Activated CD8-positive, alpha-beta memory T cell treated with anti-CD3 and anti-CD28 coated beads for 36 hours (primary cell): Measurements from ENCODE around the gene FAM163A. TPM values are rescaled to one million over a fixed set of nuclear protein-coding genes. Genes with fewer than 3 reads are reported as not detected.
"Not testable (repeated sequence)": the region's sequence is repeated elsewhere in the genome, so short reads cannot be mapped to it uniquely, and the experiment has no call there.

Experiments
- CTCF ChIA-PET: fragments of 350-600 bp; sonication (Branson Sonifier 250); formaldehyde crosslinking; loops from one replicate; lab custom pipeline; 2021; ENCODE audit warnings: antibody characterized with exemption; lab: Charles Lee
- POLR2A ChIA-PET: fragments of 350-600 bp; sonication (Branson Sonifier 250); formaldehyde crosslinking; loops from one replicate; lab custom pipeline; 2021; ENCODE audit warnings: antibody characterized with exemption; lab: Charles Lee
- total RNA-seq, 2 experiments: library from RNA; stranded (reverse); gene quantifications; one replicate each; pipeline ENCODE4 v1.2.3, GENCODE V29; 2021

FAM163A gene
- total RNA-seq, 2 experiments from 2014 or later = not detected

DNA sequence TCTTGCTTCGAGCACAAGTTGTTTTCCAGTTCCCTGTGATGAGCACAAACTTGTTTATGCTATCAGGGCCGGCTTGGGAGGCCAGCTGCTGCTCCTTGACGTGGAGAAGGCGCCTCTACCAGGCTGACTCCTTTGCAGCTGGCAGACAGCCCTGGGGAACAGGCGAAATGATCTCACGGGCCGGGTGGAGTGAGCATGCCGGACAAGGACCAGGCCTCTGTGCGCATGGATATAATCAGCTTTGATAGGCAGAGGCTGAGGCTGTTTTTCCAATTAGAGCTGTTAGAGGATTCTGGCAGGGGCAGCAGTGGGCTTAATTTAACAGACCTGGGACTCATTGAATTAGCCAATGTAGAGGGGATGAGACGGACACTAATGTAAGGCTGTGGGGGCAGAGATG lies 38.9 kb downstream of the FAM163A start:
- POLR2A ChIA-PET = no interaction called here
- CTCF ChIA-PET = no interaction called here

- CTCF ChIA-PET = no interaction called here
Measured at GRCh38 chr1:179785031-179785431, 41.9 kb downstream of the FAM163A start.

DNA sequence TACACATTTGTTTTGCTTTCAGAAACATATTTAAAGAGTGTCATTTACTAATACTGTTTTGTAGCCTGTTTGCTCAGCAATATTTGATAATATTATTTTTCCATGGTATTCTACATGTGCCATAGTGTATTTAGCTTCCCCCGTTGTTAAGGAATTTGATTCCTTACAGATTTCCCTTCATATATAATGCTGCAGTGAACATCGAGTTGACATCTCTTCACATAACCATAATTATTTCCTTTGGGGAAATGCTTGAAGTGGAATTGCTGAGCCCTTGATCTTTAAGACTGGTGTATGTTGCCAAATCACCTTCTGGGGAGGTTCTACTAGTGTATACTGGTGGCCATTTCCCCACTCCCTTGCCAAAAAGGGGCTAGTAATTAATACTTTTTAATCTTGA lies 42.6 kb downstream of the FAM163A start:
- POLR2A ChIA-PET = no interaction called here
- CTCF ChIA-PET = no interaction called here

More at GRCh38 chr1:179785031-179785431, 41.9 kb downstream of the FAM163A start:
- POLR2A ChIA-PET = no interaction called here

DNA sequence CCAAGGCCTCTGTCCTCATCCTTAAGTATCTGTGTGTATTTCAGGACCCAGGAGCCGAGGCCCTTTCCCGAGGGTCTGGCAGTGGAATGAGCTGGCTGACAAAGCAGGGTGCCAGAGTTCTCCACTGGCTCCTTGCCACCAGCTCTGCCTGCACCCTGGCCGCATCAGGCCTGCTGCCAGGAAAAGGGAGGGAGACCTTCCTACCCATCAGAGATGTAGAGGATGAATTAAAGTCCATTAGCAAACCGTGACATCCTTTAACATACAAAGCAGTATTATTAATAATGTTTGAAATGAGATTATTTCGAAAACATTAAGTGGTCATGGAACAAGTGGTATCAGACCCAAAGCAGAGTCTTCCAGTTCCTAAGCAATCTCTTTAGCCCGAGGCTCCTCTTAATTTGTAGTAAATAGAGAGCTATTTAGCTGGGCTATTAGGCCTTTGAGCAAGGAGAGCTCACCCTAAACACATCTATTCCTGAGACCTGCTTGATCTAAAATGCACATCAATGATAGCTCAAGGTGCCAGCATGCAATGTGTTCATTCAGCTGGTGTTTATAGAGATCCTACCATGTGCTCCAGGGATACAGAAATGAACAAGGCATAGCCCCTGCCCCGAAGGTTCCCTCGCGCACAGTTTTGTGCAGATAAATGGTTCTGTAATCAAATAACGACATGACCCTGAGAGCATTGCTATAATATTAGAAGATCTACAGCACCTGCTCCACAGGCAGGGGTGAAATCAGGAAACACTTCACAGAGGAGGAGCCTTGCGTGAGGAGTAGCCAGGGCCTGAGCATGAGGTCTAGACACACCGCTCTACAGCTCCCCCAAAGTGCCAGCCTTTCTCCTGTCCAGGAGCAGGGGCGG lies 44.0 kb downstream of the FAM163A start:
- ChIA-PET CTCF (interaction anchor here (1.6 kb wide), 1 partner anchor 10 kb away, joined by 3 read pairs; no protein-coding TSS in a partner anchor), POLR2A (no interaction called here)

DNA sequence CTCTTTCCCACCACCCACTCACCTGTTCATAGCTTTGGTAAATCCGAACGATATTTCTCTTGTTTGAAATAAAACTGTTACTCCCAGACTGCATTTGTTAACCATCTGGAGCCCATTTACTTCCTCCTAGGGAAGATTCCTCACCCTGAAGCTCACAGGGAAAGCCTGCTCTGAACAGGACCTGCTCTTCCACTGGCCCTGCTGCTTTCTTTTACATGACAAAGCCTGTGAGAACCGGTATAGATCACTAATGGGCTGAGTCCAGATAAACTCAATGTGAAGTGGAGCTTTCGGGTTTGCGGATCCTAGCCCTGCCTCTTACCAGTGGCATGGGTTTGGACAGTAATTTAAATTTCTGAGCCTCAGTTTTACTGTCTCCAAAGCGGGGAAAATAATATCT lies 45.2 kb downstream of the FAM163A start:
- POLR2A ChIA-PET = no interaction called here
- CTCF ChIA-PET = no interaction called here

GRCh38 chr1:179793281-179793680 lies 50.2 kb downstream of the FAM163A start:
- ChIA-PET POLR2A (no interaction called here), CTCF (interaction anchor here (1.0 to 1.1 kb wide), 2 partner anchors 16 to 87 kb away, joined by 4 read pairs; no protein-coding TSS in a partner anchor)

DNA sequence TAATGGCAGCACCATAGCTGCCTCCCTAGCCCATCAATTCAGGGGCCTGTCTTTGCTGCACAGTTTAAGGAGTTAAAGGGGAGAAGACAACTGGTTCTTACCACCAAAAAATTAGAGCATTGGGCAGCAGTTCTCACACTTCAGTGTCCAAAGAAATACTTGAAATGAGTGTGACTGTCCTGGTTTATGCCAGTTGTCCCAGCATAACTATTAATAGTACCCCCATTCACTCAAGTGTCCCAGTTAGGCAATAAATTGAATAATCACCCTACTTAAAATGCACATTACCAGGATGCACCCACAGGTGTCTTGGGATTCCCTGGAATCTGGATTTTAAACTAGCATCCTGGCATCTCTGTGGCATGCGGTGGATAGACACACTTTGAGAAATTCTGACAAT lies 51.1 kb downstream of the FAM163A start:
- ChIA-PET POLR2A (no interaction called here), CTCF (interaction anchor here (1.0 kb wide), 1 partner anchor 15 kb away, joined by 4 read pairs; no protein-coding TSS in a partner anchor)

DNA sequence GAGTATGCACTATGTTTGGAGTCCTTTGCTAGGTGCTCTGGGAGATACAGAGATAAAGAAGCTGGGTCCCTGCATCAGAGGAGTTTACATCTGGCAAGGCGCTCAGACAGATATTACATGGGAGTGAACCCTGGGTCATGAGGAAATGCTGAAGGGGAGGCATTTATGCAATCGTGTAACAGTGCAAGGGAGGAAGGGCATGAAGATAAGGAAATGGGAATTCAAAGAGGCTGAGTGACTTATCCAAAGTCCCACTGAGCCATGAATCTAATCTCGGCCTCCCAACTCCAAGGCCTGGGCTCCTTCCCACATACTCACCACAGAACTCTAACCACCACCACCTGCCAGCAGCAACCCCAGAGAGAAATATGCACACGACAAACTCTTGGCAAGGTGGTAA lies 51.6 kb downstream of the FAM163A start:
- ChIA-PET POLR2A (no interaction called here), CTCF (no interaction called here)

DNA sequence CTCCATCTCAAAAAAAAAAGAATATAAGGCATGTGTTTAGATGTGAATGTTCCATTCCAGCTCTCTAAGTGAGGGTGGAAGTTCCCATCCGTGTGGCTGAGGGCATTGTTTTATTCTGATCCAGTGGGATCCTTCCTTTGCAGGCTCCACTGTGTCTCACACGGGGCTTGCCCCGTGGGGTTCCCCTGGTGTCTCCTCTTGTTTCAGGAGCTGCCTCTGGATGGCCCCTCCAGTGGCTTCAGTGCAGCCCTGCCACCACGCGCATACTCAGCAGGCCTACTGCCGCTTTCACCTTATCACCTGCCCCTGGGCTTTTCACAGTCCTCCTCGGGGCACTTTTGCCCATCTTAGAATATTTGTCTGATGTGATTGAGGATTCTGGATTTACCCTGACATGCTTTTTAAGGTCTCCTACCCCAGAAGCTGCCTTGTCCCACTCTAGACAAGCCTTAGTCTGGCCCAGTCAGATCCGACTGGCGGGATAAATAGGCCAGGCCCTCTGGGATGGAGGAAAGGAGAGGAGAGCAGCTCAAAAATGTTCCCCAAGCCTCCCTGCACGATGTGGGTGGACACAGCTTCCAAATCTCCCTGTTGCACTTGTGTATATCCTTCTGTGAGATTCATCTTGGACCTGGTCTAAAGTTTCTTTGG lies 55.2 kb downstream of the FAM163A start:
- ChIA-PET CTCF (interaction anchor here (1.0 kb wide), 2 partner anchors 16 to 92 kb away, joined by 3 to 5 read pairs; no protein-coding TSS in a partner anchor), POLR2A (no interaction called here)

- CTCF ChIA-PET = interaction anchor here (1.0 kb wide), 1 partner anchor 92 kb away, joined by 3 read pairs; no protein-coding TSS in a partner anchor
Measured at GRCh38 chr1:179798864-179799516, 55.9 kb downstream of the FAM163A start.

GRCh38 chr1:179800481-179800880 lies 57.4 kb downstream of the FAM163A start:
- ChIA-PET POLR2A (no interaction called here), CTCF (interaction anchor here (1.1 kb wide), 1 partner anchor 14 kb away, joined by 4 read pairs; no protein-coding TSS in a partner anchor)

More at GRCh38 chr1:179798864-179799516, 55.9 kb downstream of the FAM163A start:
- POLR2A ChIA-PET = no interaction called here

DNA sequence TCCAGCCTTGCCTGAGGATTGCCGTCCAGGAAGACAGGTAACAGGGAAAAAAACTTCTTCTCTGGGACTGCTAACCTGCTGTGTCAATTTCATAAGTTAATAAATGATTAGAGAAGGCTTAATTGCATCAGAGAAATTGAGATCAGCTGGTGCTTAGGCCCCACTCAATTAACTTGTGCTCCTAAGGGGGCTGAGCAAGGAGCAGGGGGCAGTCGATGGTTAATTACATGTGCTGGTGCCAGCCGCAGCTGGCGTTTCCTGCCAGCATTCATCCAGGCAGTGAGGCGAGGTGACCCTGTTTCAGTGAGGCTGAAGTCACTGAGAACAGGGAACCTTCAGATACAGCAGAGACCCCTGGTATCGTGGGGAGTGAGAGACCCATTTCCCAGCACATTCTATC lies 60.0 kb downstream of the FAM163A start:
- CTCF ChIA-PET = no interaction called here
- POLR2A ChIA-PET = no interaction called here

GRCh38 chr1:179803918-179804317 lies 60.8 kb downstream of the FAM163A start:
- ChIA-PET CTCF (interaction anchor here (2.6 kb wide), 1 partner anchor 10 kb away, joined by 12 read pairs; no protein-coding TSS in a partner anchor), POLR2A (no interaction called here)

DNA sequence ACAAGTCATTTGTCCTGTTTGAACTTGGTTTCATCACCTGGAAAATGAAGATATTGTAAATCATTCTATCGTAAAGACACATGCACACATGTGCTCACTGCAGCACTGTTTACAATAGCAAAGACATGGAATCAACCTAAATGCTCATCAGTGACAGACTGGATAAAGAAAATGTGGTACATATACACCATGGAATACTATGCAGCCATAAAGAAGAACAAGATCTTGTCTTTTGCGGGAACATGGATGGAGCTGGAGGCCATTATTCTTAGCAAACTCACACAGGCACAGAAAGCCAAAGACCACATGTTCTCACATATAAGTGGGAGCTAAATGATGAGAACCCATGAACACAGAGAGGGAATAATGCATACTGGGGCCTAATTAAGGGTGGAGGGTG lies 61.3 kb downstream of the FAM163A start:
- CTCF ChIA-PET = interaction anchor here (2.6 kb wide), 1 partner anchor 10 kb away, joined by 12 read pairs; no protein-coding TSS in a partner anchor

GRCh38 chr1:179805291-179806195 lies 62.5 kb downstream of the FAM163A start:
- POLR2A ChIA-PET = no interaction called here

More for the DNA sequence above, 61.3 kb downstream of the FAM163A start:
- POLR2A ChIA-PET = not testable (repeated sequence)

GRCh38 chr1:179806333-179806732 lies 63.2 kb downstream of the FAM163A start:
- POLR2A ChIA-PET = no interaction called here
- CTCF ChIA-PET = interaction anchor here (2.6 kb wide), 1 partner anchor 8 kb away, joined by 12 read pairs; no protein-coding TSS in a partner anchor

More at GRCh38 chr1:179805291-179806195, 62.5 kb downstream of the FAM163A start:
- CTCF ChIA-PET = interaction anchor here (2.6 kb wide), 1 partner anchor 9 kb away, joined by 12 read pairs; no protein-coding TSS in a partner anchor

DNA sequence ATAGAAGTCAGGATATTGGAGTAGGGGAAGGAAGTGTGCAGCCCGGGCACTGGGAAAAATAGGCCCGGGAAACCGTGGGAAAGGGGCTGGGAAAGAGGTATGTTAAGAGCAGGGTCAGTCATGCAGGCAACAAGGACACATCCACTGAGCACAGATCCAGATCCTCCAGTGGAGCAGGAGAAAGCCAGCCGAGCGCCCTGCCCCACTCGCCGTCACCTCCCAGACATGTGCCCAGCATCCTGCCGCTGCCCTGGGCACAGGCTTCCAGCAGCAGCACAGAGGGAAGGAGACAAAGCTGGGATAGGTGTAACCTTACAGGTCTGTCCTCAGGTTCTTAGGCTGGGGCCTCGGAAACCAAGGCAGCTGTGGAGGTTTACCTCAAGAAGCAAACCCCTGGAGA lies 64.2 kb downstream of the FAM163A start:
- POLR2A ChIA-PET = no interaction called here

More for the DNA sequence above, 64.2 kb downstream of the FAM163A start:
- CTCF ChIA-PET = no interaction called here
